Measurements from ENCODE around the gene BCL2L12. TPM values are rescaled to one million over a fixed set of nuclear protein-coding genes. Genes with fewer than 3 reads are reported as not detected.

The BCL2L12 gene
- total RNA-seq, 4 donors from 2014 or later, result 4.7 to 8.1 (median 7.2) TPM

DNA sequence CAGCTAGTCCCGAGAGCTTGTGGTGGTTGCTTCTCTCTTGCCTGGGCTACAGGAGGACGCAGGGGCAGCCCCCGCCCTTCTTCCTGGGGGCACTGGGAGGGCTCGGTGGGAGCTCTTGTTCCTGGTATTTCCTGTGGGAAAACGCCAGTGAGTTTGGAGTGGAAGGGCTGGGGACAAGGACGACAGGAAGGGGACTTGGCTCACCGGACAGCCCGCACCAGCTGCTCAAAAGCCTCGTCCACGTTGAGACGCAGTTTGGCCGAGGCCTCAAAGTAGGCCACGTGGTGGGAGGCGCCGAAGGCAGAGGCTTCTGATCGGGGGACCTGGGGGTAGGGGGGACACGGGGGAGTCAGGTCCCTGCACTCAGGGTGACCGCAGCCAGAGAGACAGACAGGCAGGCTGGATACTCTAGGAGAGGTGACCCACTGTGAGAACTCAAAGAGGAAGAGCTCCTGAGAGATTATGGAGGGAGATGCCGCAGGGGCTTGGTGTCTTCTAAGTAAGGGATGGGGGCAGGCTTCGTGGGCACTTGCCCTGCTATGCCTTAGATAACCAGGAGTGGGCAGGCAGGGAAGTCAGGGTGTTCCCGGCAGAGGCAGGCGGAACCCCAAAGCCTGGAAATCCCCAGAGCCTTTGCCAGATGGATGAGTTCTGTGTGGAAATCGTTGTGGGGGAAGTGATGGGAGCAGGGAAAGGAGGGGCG is 30.1 kb upstream of the BCL2L12 start:
- 31 to 36% methylated on average over 22 to 24 of the region's 24 CpGs for WGBS, 2 donors
- peak in 1 of 2 donors; percentile 20 for DNase-seq
- H3K4me1 ChIP-seq, result peaks cover 7 to 39% of the 10 kb centered on the region in 2 donors
- no peaks in the 10 kb centered on the region for H3K36me3 ChIP-seq
- intact Hi-C loops (cut with DNase I), result loop anchor here (5.0 kb wide), 1 partner anchor 38 kb away; no protein-coding TSS in a partner anchor
- H3K27me3 ChIP-seq, result no peaks in the 10 kb centered on the region
- peak overlapping the region in 1 of 3 donors; percentile 18 for H3K27ac ChIP-seq
- H3K4me3 ChIP-seq (replicated peaks in 1 of 3), result no peak overlapping the region
- no peaks in the 10 kb centered on the region for H3K9me3 ChIP-seq
- TF ChIP-seq, protein P1, sequence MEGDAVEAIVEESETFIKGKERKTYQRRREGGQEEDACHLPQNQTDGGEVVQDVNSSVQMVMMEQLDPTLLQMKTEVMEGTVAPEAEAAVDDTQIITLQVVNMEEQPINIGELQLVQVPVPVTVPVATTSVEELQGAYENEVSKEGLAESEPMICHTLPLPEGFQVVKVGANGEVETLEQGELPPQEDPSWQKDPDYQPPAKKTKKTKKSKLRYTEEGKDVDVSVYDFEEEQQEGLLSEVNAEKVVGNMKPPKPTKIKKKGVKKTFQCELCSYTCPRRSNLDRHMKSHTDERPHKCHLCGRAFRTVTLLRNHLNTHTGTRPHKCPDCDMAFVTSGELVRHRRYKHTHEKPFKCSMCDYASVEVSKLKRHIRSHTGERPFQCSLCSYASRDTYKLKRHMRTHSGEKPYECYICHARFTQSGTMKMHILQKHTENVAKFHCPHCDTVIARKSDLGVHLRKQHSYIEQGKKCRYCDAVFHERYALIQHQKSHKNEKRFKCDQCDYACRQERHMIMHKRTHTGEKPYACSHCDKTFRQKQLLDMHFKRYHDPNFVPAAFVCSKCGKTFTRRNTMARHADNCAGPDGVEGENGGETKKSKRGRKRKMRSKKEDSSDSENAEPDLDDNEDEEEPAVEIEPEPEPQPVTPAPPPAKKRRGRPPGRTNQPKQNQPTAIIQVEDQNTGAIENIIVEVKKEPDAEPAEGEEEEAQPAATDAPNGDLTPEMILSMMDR (IDR thresholded peaks at IDR 0.05), result no peak
- no peak for TF ChIP-seq POLR2A (IDR thresholded peaks at IDR 0.05)

DNA sequence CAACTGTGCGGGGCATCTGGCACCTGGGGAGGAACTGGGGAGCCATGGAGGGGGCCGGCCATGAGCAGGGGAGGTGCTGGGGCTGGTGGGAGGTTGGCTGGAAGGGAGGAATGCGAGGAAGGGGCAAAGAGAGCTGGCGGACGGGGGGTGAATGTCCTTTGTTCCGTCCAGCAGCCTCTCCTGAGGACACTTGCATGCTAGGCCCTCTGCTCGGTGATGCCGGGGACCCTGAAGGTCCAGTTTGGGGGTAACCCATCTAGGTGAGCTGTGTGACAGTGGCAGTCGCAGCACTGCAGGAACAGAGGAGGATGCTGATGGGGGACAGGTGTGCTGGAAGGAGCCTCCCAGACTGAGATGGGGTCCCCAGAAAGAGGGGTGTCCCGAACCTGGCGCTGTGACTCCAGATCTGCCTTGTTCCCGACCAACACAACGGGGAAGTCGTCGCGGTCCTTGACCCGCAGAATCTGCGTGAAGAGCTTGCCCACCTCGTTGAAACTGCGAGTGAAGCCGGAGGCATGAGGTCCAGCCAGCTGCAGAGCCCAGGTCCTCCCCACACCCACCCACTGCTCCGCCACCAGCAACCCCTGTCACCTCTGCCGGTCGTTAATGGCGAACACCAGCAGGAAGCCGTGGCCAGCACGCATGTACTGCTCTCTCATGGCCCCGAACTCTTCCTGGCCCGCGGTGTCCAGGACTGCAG is 29.4 kb upstream of the BCL2L12 start:
- Histone ChIP-seq H3K27me3 (no peaks in the 10 kb centered on the region), H3K4me1 (peaks cover 14 to 39% of the 10 kb centered on the region in 2 donors), H3K4me3 (replicated peaks in 1 of 3) (no peak overlapping the region), H3K27ac (no peak overlapping the region), H3K9me3 (no peaks in the 10 kb centered on the region), H3K36me3 (no peaks in the 10 kb centered on the region)
- no peak for DNase-seq
- TF ChIP-seq, protein P1 (IDR thresholded peaks at IDR 0.05), result no peak
- TF ChIP-seq POLR2A (IDR thresholded peaks at IDR 0.05), result no peak
- WGBS, 2 donors, result 57 to 65% methylated on average over 21 to 30 of the region's 30 CpGs
- intact Hi-C loops (cut with DNase I), result loop anchor here (5.0 kb wide), 1 partner anchor 39 kb away; no protein-coding TSS in a partner anchor

DNA sequence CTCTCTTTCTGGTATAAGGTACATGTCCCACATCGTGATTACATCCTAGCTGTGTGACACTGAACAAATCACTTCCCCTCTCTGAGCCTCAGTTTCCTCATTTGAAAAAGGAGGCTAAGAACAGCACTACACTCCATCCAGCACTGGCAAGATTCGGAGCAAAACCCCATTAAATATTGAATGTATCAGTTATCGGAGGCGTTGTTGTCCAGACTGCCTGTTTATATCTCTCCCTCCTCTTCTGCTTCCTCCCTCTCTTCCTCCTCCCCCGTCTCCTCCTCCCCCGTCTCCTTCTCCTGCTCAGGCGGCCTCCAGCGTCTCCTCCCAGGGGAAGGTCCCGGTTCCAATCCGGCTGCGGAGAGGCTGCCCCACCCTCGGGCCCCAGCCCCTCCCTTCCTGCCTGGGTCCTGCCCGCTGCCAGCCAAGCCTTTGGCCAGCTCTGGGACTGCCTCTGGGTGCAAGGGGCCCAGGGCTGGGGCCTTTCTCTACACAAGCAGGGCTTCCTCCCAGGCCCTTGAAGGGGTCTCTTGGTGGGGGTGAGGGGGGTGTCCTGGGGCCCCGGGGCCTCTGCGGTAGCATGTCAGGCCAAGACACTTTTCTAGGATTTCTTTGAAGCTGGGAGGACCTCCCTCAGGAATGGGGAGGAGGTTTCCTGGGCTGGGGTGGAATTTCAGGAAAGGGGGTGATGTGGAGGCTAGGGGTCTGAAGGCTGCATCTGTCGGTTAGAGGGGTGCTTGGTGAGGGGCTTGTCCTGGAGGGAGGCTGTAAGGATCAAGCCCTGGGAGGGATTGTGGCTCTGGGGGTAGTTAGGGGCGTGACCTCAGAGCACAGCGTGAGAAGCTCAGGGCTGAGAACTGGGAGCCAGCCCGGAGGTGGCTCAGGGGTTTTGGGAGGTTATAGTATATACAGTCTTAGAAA is 27.7 kb upstream of the BCL2L12 start:
- 22 to 24% methylated on average over 19 of the region's 19 CpGs for WGBS, 2 donors
- H3K4me1 ChIP-seq, result peaks cover 21 to 46% of the 10 kb centered on the region in 2 donors
- intact Hi-C loops (cut with DNase I), result loop anchor here (5.0 kb wide), 1 partner anchor 41 kb away; no protein-coding TSS in a partner anchor

DNA sequence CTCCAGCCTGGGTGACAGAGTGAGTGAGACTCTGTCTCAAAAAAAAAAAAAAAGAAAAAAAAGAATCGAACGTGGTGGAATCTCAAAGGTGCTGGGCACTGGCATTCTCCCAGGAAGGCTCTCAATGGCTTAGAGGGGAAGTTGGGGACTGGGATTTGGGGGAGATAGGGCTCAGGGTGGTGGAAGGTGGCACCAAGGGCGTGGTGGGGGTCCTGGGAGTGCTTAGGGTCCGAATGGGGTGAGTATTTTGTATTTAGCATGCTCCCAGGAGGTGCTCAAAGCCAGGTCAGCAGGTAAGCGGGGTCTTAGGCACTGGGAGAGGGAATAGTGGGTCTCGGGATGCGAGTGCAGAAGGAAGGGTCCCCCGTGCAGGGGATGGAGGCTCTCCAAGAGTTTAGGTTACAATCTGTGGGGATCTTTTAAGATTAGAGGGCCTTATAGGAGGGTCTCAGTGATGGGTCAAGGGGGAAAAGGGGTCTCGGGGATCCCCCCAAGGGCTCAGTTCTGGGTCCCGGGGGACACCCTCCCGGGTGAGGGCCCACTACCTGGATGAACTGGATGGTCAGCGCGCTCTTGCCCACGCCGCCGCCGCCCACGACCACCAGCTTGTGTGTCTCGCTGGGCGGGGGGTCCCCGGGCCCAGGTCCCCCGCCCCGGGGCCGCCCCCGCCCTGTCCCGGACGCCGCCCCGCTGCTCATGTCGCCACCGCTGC is 26.2 kb upstream of the BCL2L12 start:
- no peak for TF ChIP-seq POLR2A (IDR thresholded peaks at IDR 0.05)
- TF ChIP-seq, protein P1 (IDR thresholded peaks at IDR 0.05), result no peak
- Histone ChIP-seq H3K36me3 (no peaks in the 10 kb centered on the region), H3K4me1 (peaks cover 25 to 56% of the 10 kb centered on the region in 2 donors), H3K4me3 (replicated peaks in 1 of 3) (peak overlapping the region; percentile 5 to 75 (median 72)), H3K27me3 (no peaks in the 10 kb centered on the region), H3K9me3 (no peaks in the 10 kb centered on the region), H3K27ac (peak overlapping the region; percentile 62 to 96 (median 77))
- intact Hi-C loops (cut with DNase I), result loop anchor here (5.0 kb wide), 1 partner anchor 42 kb away; no protein-coding TSS in a partner anchor
- DNase-seq, result peak; percentile 60 to 62
- WGBS, 2 donors, result 10 to 15% methylated on average over 8 to 11 of the region's 31 CpGs

More for the DNA sequence above, 27.7 kb upstream of the BCL2L12 start:
- H3K27ac ChIP-seq, result peak overlapping the region; percentile 62 to 96 (median 71)
- no peaks in the 10 kb centered on the region for H3K9me3 ChIP-seq
- H3K36me3 ChIP-seq, result no peaks in the 10 kb centered on the region
- peak overlapping the region in 1 of 3 donors; percentile 75 for H3K4me3 ChIP-seq (replicated peaks in 1 of 3)
- no peaks in the 10 kb centered on the region for H3K27me3 ChIP-seq
- TF ChIP-seq POLR2A (IDR thresholded peaks at IDR 0.05), result no peak
- TF ChIP-seq, protein P1 (IDR thresholded peaks at IDR 0.05), result no peak
- DNase-seq, result peak; percentile 38 to 47
